CD8-positive, alpha-beta memory T cell (primary cell): Measurements from ENCODE around the gene PHYKPL. TPM values are rescaled to one million over a fixed set of nuclear protein-coding genes. Genes with fewer than 3 reads are reported as not detected.

Experiments used
- CTCF ChIA-PET: fragments of 350-600 bp; sonication (Branson Sonifier 250); formaldehyde crosslinking; loops from one replicate; lab custom pipeline; 2021; ENCODE audit warnings: antibody characterized with exemption; lab: Charles Lee
- POLR2A ChIA-PET: fragments of 350-600 bp; sonication (Branson Sonifier 250); formaldehyde crosslinking; loops from one replicate; lab custom pipeline; 2021; ENCODE audit warnings: antibody characterized with exemption; lab: Charles Lee
- DNase-seq, 5 donors: peaks; one replicate each; pipeline versions ENCODE4 v3.0.0 to v3.0.0-alpha.2; 2020 to 2022; ENCODE audit warnings: mixed read lengths in 1 of 5
- H3K27ac ChIP-seq: one replicate; pipeline ENCODE4 v1.7.0; 2013; ENCODE audit warnings: low read depth, mild to moderate bottlenecking, low read length, moderate library complexity
- H3K27me3 ChIP-seq: 2 replicates; pipeline ENCODE4 v1.7.0; 2013; ENCODE audit warnings: low read length, mild to moderate bottlenecking; ENCODE audit not compliant: insufficient read depth, poor library complexity, severe bottlenecking
- H3K36me3 ChIP-seq: 2 replicates; pipeline ENCODE4 v1.7.0; 2013; ENCODE audit warnings: mild to moderate bottlenecking, low read length, moderate library complexity; ENCODE audit not compliant: insufficient read depth
- H3K4me1 ChIP-seq: 2 replicates; pipeline ENCODE4 v1.7.0; 2013; ENCODE audit warnings: mild to moderate bottlenecking, low read length, moderate library complexity; ENCODE audit not compliant: insufficient read depth
- H3K4me3 ChIP-seq: 2 replicates; pipeline ENCODE4 v1.7.0; 2013; ENCODE audit warnings: mild to moderate bottlenecking, low read length
- H3K9me3 ChIP-seq: 2 replicates; pipeline ENCODE4 v1.7.0; 2013; ENCODE audit warnings: mild to moderate bottlenecking, low read length
- H3K27ac Mint-ChIP-seq, 8 donors: one replicate each; pipeline ENCODE4 v1.8.0; 2020 to 2021; ENCODE audit warnings: mixed read lengths in 8 of 8, mild to moderate bottlenecking in 6 of 8, inconsistent platforms in 3 of 8, moderate library complexity in 3 of 8
- H3K27me3 Mint-ChIP-seq, 2 donors: one replicate each; pipeline ENCODE4 v1.8.0; 2020 to 2021; ENCODE audit warnings: mixed read lengths in 2 of 2, mild to moderate bottlenecking in 1 of 2, moderate library complexity in 1 of 2
- H3K36me3 Mint-ChIP-seq, 3 donors: one replicate each; pipeline ENCODE4 v1.8.0; 2020 to 2021; ENCODE audit warnings: mixed read lengths in 3 of 3, inconsistent platforms in 1 of 3, mild to moderate bottlenecking in 1 of 3
- H3K4me1 Mint-ChIP-seq, 3 donors: one replicate each; pipeline ENCODE4 v1.8.0; 2020 to 2021; ENCODE audit warnings: mixed read lengths in 3 of 3, inconsistent platforms in 1 of 3, mild to moderate bottlenecking in 1 of 3
- H3K4me3 Mint-ChIP-seq, 7 donors: one replicate each; pipeline ENCODE4 v1.8.0; 2020 to 2021; ENCODE audit warnings: mixed read lengths in 7 of 7, mild to moderate bottlenecking in 6 of 7, moderate library complexity in 4 of 7, inconsistent platforms in 2 of 7
- H3K9me3 Mint-ChIP-seq, 5 donors: one replicate each; pipeline ENCODE4 v1.8.0; 2020 to 2022; ENCODE audit warnings: mixed read lengths in 5 of 5, mild to moderate bottlenecking in 3 of 5, moderate library complexity in 2 of 5, inconsistent platforms in 1 of 5
- polyA plus RNA-seq: library from polyadenylated mRNA; unstranded; fragments of 300-500 nt; fragmentation: Illumina TruSeq; gene quantifications from one replicate; pipeline ENCODE4 v1.2.3, GENCODE V29; 2021
- total RNA-seq, 2 experiments: library from RNA; stranded (reverse); gene quantifications; one replicate each; pipeline ENCODE4 v1.2.3, GENCODE V29; 2021

Gene PHYKPL
- total and polyA plus RNA-seq, 3 experiments from 2014 or later: 41.6 to 61.1 (median 57.8) TPM

GRCh38 chr5:178277866-178278265 is 45.3 kb upstream of the PHYKPL start:
- Mint-ChIP-seq H3K27me3 (peaks cover 4 to 12% of the 10 kb centered on the region in 2 donors), H3K4me3 (no peak overlapping the region), H3K27ac (no peak overlapping the region), H3K9me3 (peaks cover 0 to 3% (median 0%) of the 10 kb centered on the region in 5 donors), H3K4me1 (peaks cover 0 to 7% (median 5%) of the 10 kb centered on the region in 3 donors), H3K36me3 (no peaks in the 10 kb centered on the region)
- Histone ChIP-seq H3K27ac (no peak overlapping the region), H3K9me3 (no peaks in the 10 kb centered on the region), H3K36me3 (no peaks in the 10 kb centered on the region), H3K4me1 (no peaks in the 10 kb centered on the region), H3K27me3 (no peaks in the 10 kb centered on the region), H3K4me3 (no peak overlapping the region)
- ChIA-PET CTCF (no interaction called here), POLR2A (no interaction called here)
- DNase-seq: peak in 1 of 5 donors; percentile 39

- no peaks in the 10 kb centered on the region for H3K4me1 ChIP-seq
- H3K27ac ChIP-seq: no peak overlapping the region
- no peaks in the 10 kb centered on the region for H3K36me3 Mint-ChIP-seq
- H3K4me3 Mint-ChIP-seq: no peak overlapping the region
- H3K27me3 Mint-ChIP-seq: peaks cover 4 to 12% of the 10 kb centered on the region in 2 donors
- no peaks in the 10 kb centered on the region for H3K36me3 ChIP-seq
- ChIA-PET POLR2A (no interaction called here), CTCF (no interaction called here)
- H3K4me1 Mint-ChIP-seq: peaks cover 0 to 7% (median 5%) of the 10 kb centered on the region in 3 donors
- no peaks in the 10 kb centered on the region for H3K9me3 ChIP-seq
- no peaks in the 10 kb centered on the region for H3K27me3 ChIP-seq
- peaks cover 0 to 3% (median 0%) of the 10 kb centered on the region in 5 donors for H3K9me3 Mint-ChIP-seq
- no peak overlapping the region for H3K4me3 ChIP-seq
- no peak for DNase-seq
- H3K27ac Mint-ChIP-seq: no peak overlapping the region
Measured at GRCh38 chr5:178277346-178277745, 44.7 kb upstream of the PHYKPL start.

GRCh38 chr5:178274781-178275537 is 42.4 kb upstream of the PHYKPL start:
- Histone ChIP-seq H3K27ac (no peak overlapping the region), H3K4me1 (no peaks in the 10 kb centered on the region), H3K36me3 (no peaks in the 10 kb centered on the region), H3K9me3 (no peaks in the 10 kb centered on the region), H3K27me3 (no peaks in the 10 kb centered on the region), H3K4me3 (no peak overlapping the region)
- H3K27me3 Mint-ChIP-seq: peaks cover 4 to 12% of the 10 kb centered on the region in 2 donors
- peaks cover 0 to 3% (median 0%) of the 10 kb centered on the region in 5 donors for H3K9me3 Mint-ChIP-seq
- H3K27ac Mint-ChIP-seq: no peak overlapping the region
- ChIA-PET CTCF (no interaction called here), POLR2A (no interaction called here)
- no peaks in the 10 kb centered on the region for H3K36me3 Mint-ChIP-seq
- no peak overlapping the region for H3K4me3 Mint-ChIP-seq
- H3K4me1 Mint-ChIP-seq: peaks cover 0 to 3% (median 3%) of the 10 kb centered on the region in 3 donors
- DNase-seq: peak in 1 of 5 donors; percentile 18

- CTCF ChIA-PET: interaction anchor here (0.8 to 1.1 kb wide), 2 partner anchors 10 kb away, joined by 3 read pairs; no protein-coding TSS in a partner anchor
Measured at GRCh38 chr5:178273665-178274541, 41.3 kb upstream of the PHYKPL start.

GRCh38 chr5:178273041-178273440 is 40.4 kb upstream of the PHYKPL start:
- H3K27ac Mint-ChIP-seq: no peak overlapping the region
- H3K36me3 Mint-ChIP-seq: no peaks in the 10 kb centered on the region
- no peaks in the 10 kb centered on the region for H3K4me1 Mint-ChIP-seq
- Histone ChIP-seq H3K9me3 (no peaks in the 10 kb centered on the region), H3K4me1 (no peaks in the 10 kb centered on the region), H3K27me3 (no peaks in the 10 kb centered on the region), H3K27ac (no peak overlapping the region), H3K36me3 (no peaks in the 10 kb centered on the region), H3K4me3 (no peak overlapping the region)
- ChIA-PET CTCF (interaction anchor here (0.8 to 1.1 kb wide), 2 partner anchors 10 to 11 kb away, joined by 3 read pairs; no protein-coding TSS in a partner anchor), POLR2A (no interaction called here)
- peaks cover 0 to 3% (median 0%) of the 10 kb centered on the region in 5 donors for H3K9me3 Mint-ChIP-seq
- peaks cover 3 to 4% of the 10 kb centered on the region in 2 donors for H3K27me3 Mint-ChIP-seq
- no peak overlapping the region for H3K4me3 Mint-ChIP-seq
- DNase-seq: no peak

More at GRCh38 chr5:178273665-178274541, 41.3 kb upstream of the PHYKPL start:
- Mint-ChIP-seq H3K27ac (peak overlapping the region in 1 of 8 donors; percentile 54), H3K9me3 (peaks cover 0 to 3% (median 0%) of the 10 kb centered on the region in 5 donors), H3K36me3 (no peaks in the 10 kb centered on the region), H3K4me1 (no peaks in the 10 kb centered on the region), H3K4me3 (no peak overlapping the region), H3K27me3 (peaks cover 3 to 5% of the 10 kb centered on the region in 2 donors)
- Histone ChIP-seq H3K27ac (no peak overlapping the region), H3K36me3 (no peaks in the 10 kb centered on the region), H3K27me3 (no peaks in the 10 kb centered on the region), H3K9me3 (no peaks in the 10 kb centered on the region), H3K4me3 (no peak overlapping the region), H3K4me1 (no peaks in the 10 kb centered on the region)
- POLR2A ChIA-PET: no interaction called here
- DNase-seq: no peak

- no peak for DNase-seq
- peaks cover 0 to 3% (median 0%) of the 10 kb centered on the region in 5 donors for H3K9me3 Mint-ChIP-seq
- H3K27me3 ChIP-seq: no peaks in the 10 kb centered on the region
- H3K9me3 ChIP-seq: no peaks in the 10 kb centered on the region
- peaks cover 1 to 3% of the 10 kb centered on the region in 2 donors for H3K27me3 Mint-ChIP-seq
- ChIA-PET POLR2A (no interaction called here), CTCF (interaction anchor here (1.1 kb wide), 1 partner anchor 11 kb away, joined by 3 read pairs; no protein-coding TSS in a partner anchor)
- no peak overlapping the region for H3K27ac ChIP-seq
- H3K36me3 ChIP-seq: no peaks in the 10 kb centered on the region
- no peaks in the 10 kb centered on the region for H3K4me1 Mint-ChIP-seq
- no peaks in the 10 kb centered on the region for H3K36me3 Mint-ChIP-seq
- no peak overlapping the region for H3K27ac Mint-ChIP-seq
- H3K4me1 ChIP-seq: no peaks in the 10 kb centered on the region
- H3K4me3 Mint-ChIP-seq: no peak overlapping the region
- H3K4me3 ChIP-seq: no peak overlapping the region
Measured at GRCh38 chr5:178272591-178272990, 40.0 kb upstream of the PHYKPL start.

GRCh38 chr5:178271726-178272479 is 39.3 kb upstream of the PHYKPL start:
- no peak overlapping the region for H3K27ac Mint-ChIP-seq
- CTCF ChIA-PET: no interaction called here
- H3K4me3 ChIP-seq: no peak overlapping the region
- peaks cover 0 to 3% (median 0%) of the 10 kb centered on the region in 5 donors for H3K9me3 Mint-ChIP-seq
- no peak for DNase-seq
- H3K4me1 Mint-ChIP-seq: no peaks in the 10 kb centered on the region
- no peak overlapping the region for H3K27ac ChIP-seq
- H3K4me1 ChIP-seq: no peaks in the 10 kb centered on the region
- no peaks in the 10 kb centered on the region for H3K9me3 ChIP-seq
- no peaks in the 10 kb centered on the region for H3K27me3 ChIP-seq
- no peaks in the 10 kb centered on the region for H3K36me3 Mint-ChIP-seq
- no peaks in the 10 kb centered on the region for H3K36me3 ChIP-seq
- H3K4me3 Mint-ChIP-seq: no peak overlapping the region
- peaks cover 0 to 3% of the 10 kb centered on the region in 2 donors for H3K27me3 Mint-ChIP-seq
- POLR2A ChIA-PET: no interaction called here
